ENCODE measurements around the gene STK17A. TPM values are rescaled to one million over a fixed set of nuclear protein-coding genes. Genes with fewer than 3 reads are reported as not detected.

STK17A gene
- total and polyA plus RNA-seq, 4 donors: 15.9 to 40.6 (median 29.0) TPM

GRCh38 chr7:43542716-43543115, 40.2 kb upstream of the STK17A start:
- no peak overlapping the region for H3K27ac ChIP-seq (ENCODE audit: low read depth in 1 of 2, low read length in 2 of 2)
- no peak overlapping the region for H3K4me3 ChIP-seq (ENCODE audit: low read length in 2 of 2)
- H3K36me3 ChIP-seq (ENCODE audit: control insufficient read depth in 1 of 2, insufficient read depth in 2 of 2, low read length in 1 of 2): no peaks in the 10 kb centered on the region
- WGBS, 2 donors: 90% methylated on average over 5 of the region's 5 CpGs
- no peak for ATAC-seq (ENCODE audit: low FRiP score)
- DNase-seq: no peak
- peaks cover 0 to 4% of the 10 kb centered on the region in 2 donors for H3K27me3 ChIP-seq (ENCODE audit: control insufficient read depth in 1 of 2, insufficient read depth in 2 of 2, low read length in 1 of 2)
- H3K4me1 ChIP-seq (ENCODE audit: control insufficient read depth in 1 of 2, insufficient read depth in 2 of 2, low read length in 2 of 2): no peaks in the 10 kb centered on the region
- intact Hi-C loops (cut with DNase I): no loop called here
- peaks cover 8% of the 10 kb centered on the region for H3K9me3 ChIP-seq (ENCODE audit: control insufficient read depth, low read length)

- DNase-seq (no peak), ATAC-seq (ENCODE audit: low FRiP score) (no peak)
- peaks cover 7% of the 10 kb centered on the region for H3K9me3 ChIP-seq (ENCODE audit: control insufficient read depth, low read length)
- H3K27ac ChIP-seq (ENCODE audit: low read depth in 1 of 2, low read length in 2 of 2): no peak overlapping the region
- intact Hi-C loops (cut with DNase I): no loop called here
- no peak overlapping the region for H3K4me3 ChIP-seq (ENCODE audit: low read length in 2 of 2)
- no peaks in the 10 kb centered on the region for H3K4me1 ChIP-seq (ENCODE audit: control insufficient read depth in 1 of 2, insufficient read depth in 2 of 2, low read length in 2 of 2)
- H3K27me3 ChIP-seq (ENCODE audit: control insufficient read depth in 1 of 2, insufficient read depth in 2 of 2, low read length in 1 of 2): peaks cover 0 to 4% of the 10 kb centered on the region in 2 donors
- H3K36me3 ChIP-seq (ENCODE audit: control insufficient read depth in 1 of 2, insufficient read depth in 2 of 2, low read length in 1 of 2): no peaks in the 10 kb centered on the region
Observed at GRCh38 chr7:43546231-43546630, 36.7 kb upstream of the STK17A start.

GRCh38 chr7:43550427-43550826, 32.5 kb upstream of the STK17A start:
- no peaks in the 10 kb centered on the region for H3K36me3 ChIP-seq (ENCODE audit: control insufficient read depth in 1 of 2, insufficient read depth in 2 of 2, low read length in 1 of 2)
- peaks cover 7% of the 10 kb centered on the region for H3K9me3 ChIP-seq (ENCODE audit: control insufficient read depth, low read length)
- peaks cover 0 to 4% of the 10 kb centered on the region in 2 donors for H3K27me3 ChIP-seq (ENCODE audit: control insufficient read depth in 1 of 2, insufficient read depth in 2 of 2, low read length in 1 of 2)
- no peak overlapping the region for H3K4me3 ChIP-seq (ENCODE audit: low read length in 2 of 2)
- 93 to 96% methylated on average over 16 of the region's 16 CpGs for WGBS, 2 donors
- no peaks in the 10 kb centered on the region for H3K4me1 ChIP-seq (ENCODE audit: control insufficient read depth in 1 of 2, insufficient read depth in 2 of 2, low read length in 2 of 2)
- intact Hi-C loops (cut with DNase I): no loop called here
- DNase-seq: no peak
- no peak for ATAC-seq (ENCODE audit: low FRiP score)
- no peak overlapping the region for H3K27ac ChIP-seq (ENCODE audit: low read depth in 1 of 2, low read length in 2 of 2)

GRCh38 chr7:43552122-43552521, 30.8 kb upstream of the STK17A start:
- DNase-seq (no peak), ATAC-seq (ENCODE audit: low FRiP score) (no peak)
- intact Hi-C loops (cut with DNase I): no loop called here
- Histone ChIP-seq H3K4me3 (ENCODE audit: low read length in 2 of 2) (no peak overlapping the region), H3K9me3 (ENCODE audit: control insufficient read depth, low read length) (peaks cover under 1% of the 10 kb centered on the region), H3K27ac (ENCODE audit: low read depth in 1 of 2, low read length in 2 of 2) (no peak overlapping the region), H3K27me3 (ENCODE audit: control insufficient read depth in 1 of 2, insufficient read depth in 2 of 2, low read length in 1 of 2) (no peaks in the 10 kb centered on the region), H3K36me3 (ENCODE audit: control insufficient read depth in 1 of 2, insufficient read depth in 2 of 2, low read length in 1 of 2) (no peaks in the 10 kb centered on the region), H3K4me1 (ENCODE audit: control insufficient read depth in 1 of 2, insufficient read depth in 2 of 2, low read length in 2 of 2) (no peaks in the 10 kb centered on the region)
- 88 to 92% methylated on average over 8 of the region's 8 CpGs for WGBS, 2 donors

GRCh38 chr7:43553999-43554398, 28.9 kb upstream of the STK17A start:
- DNase-seq (peak in 1 of 2 donors; percentile 47), ATAC-seq (ENCODE audit: low FRiP score) (no peak)
- 12 to 17% methylated on average over 3 of the region's 3 CpGs for WGBS, 2 donors
- intact Hi-C loops (cut with DNase I): no loop called here
- Histone ChIP-seq H3K36me3 (ENCODE audit: control insufficient read depth in 1 of 2, insufficient read depth in 2 of 2, low read length in 1 of 2) (no peaks in the 10 kb centered on the region), H3K27me3 (ENCODE audit: control insufficient read depth in 1 of 2, insufficient read depth in 2 of 2, low read length in 1 of 2) (no peaks in the 10 kb centered on the region), H3K9me3 (ENCODE audit: control insufficient read depth, low read length) (no peaks in the 10 kb centered on the region), H3K27ac (ENCODE audit: low read depth in 1 of 2, low read length in 2 of 2) (no peak overlapping the region), H3K4me3 (ENCODE audit: low read length in 2 of 2) (no peak overlapping the region), H3K4me1 (ENCODE audit: control insufficient read depth in 1 of 2, insufficient read depth in 2 of 2, low read length in 2 of 2) (no peaks in the 10 kb centered on the region)

- no peaks in the 10 kb centered on the region for H3K27me3 ChIP-seq (ENCODE audit: control insufficient read depth in 1 of 2, insufficient read depth in 2 of 2, low read length in 1 of 2)
- H3K27ac ChIP-seq (ENCODE audit: low read depth in 1 of 2, low read length in 2 of 2): no peak overlapping the region
- H3K36me3 ChIP-seq (ENCODE audit: control insufficient read depth in 1 of 2, insufficient read depth in 2 of 2, low read length in 1 of 2): no peaks in the 10 kb centered on the region
- intact Hi-C loops (cut with DNase I): no loop called here
- DNase-seq (no peak), ATAC-seq (ENCODE audit: low FRiP score) (no peak)
- no peaks in the 10 kb centered on the region for H3K9me3 ChIP-seq (ENCODE audit: control insufficient read depth, low read length)
- WGBS, 2 donors: 91 to 95% methylated on average over 15 of the region's 15 CpGs
- no peak overlapping the region for H3K4me3 ChIP-seq (ENCODE audit: low read length in 2 of 2)
- no peaks in the 10 kb centered on the region for H3K4me1 ChIP-seq (ENCODE audit: control insufficient read depth in 1 of 2, insufficient read depth in 2 of 2, low read length in 2 of 2)
Observed at GRCh38 chr7:43554423-43554822, 28.5 kb upstream of the STK17A start.

GRCh38 chr7:43557831-43558495, 24.9 kb upstream of the STK17A start:
- 86 to 87% methylated on average over 7 of the region's 7 CpGs for WGBS, 2 donors
- no peak for DNase-seq

GRCh38 chr7:43559171-43559945, 23.6 kb upstream of the STK17A start:
- DNase-seq: no peak
- WGBS, 2 donors: 92 to 93% methylated on average over 14 of the region's 14 CpGs
- Histone ChIP-seq H3K27me3 (ENCODE audit: control insufficient read depth in 1 of 2, insufficient read depth in 2 of 2, low read length in 1 of 2) (peaks cover 0 to 2% of the 10 kb centered on the region in 2 donors), H3K4me1 (ENCODE audit: control insufficient read depth in 1 of 2, insufficient read depth in 2 of 2, low read length in 2 of 2) (no peaks in the 10 kb centered on the region), H3K4me3 (ENCODE audit: low read length in 2 of 2) (no peak overlapping the region), H3K36me3 (ENCODE audit: control insufficient read depth in 1 of 2, insufficient read depth in 2 of 2, low read length in 1 of 2) (no peaks in the 10 kb centered on the region), H3K9me3 (ENCODE audit: control insufficient read depth, low read length) (no peaks in the 10 kb centered on the region), H3K27ac (ENCODE audit: low read depth in 1 of 2, low read length in 2 of 2) (no peak overlapping the region)
- intact Hi-C loops (cut with DNase I): no loop called here
- ATAC-seq (ENCODE audit: low FRiP score): no peak

More at GRCh38 chr7:43557831-43558495, 24.9 kb upstream of the STK17A start:
- Histone ChIP-seq H3K4me3 (ENCODE audit: low read length in 2 of 2) (no peak overlapping the region), H3K9me3 (ENCODE audit: control insufficient read depth, low read length) (no peaks in the 10 kb centered on the region), H3K27me3 (ENCODE audit: control insufficient read depth in 1 of 2, insufficient read depth in 2 of 2, low read length in 1 of 2) (peaks cover 0 to 2% of the 10 kb centered on the region in 2 donors), H3K4me1 (ENCODE audit: control insufficient read depth in 1 of 2, insufficient read depth in 2 of 2, low read length in 2 of 2) (no peaks in the 10 kb centered on the region), H3K36me3 (ENCODE audit: control insufficient read depth in 1 of 2, insufficient read depth in 2 of 2, low read length in 1 of 2) (no peaks in the 10 kb centered on the region), H3K27ac (ENCODE audit: low read depth in 1 of 2, low read length in 2 of 2) (no peak overlapping the region)
- intact Hi-C loops (cut with DNase I): no loop called here
- no peak for ATAC-seq (ENCODE audit: low FRiP score)

GRCh38 chr7:43559946-43560335, 23.0 kb upstream of the STK17A start:
- 86 to 91% methylated on average over 2 of the region's 2 CpGs for WGBS, 2 donors
- Histone ChIP-seq H3K4me3 (ENCODE audit: low read length in 2 of 2) (no peak overlapping the region), H3K4me1 (ENCODE audit: control insufficient read depth in 1 of 2, insufficient read depth in 2 of 2, low read length in 2 of 2) (no peaks in the 10 kb centered on the region), H3K27me3 (ENCODE audit: control insufficient read depth in 1 of 2, insufficient read depth in 2 of 2, low read length in 1 of 2) (peaks cover 0 to 2% of the 10 kb centered on the region in 2 donors), H3K36me3 (ENCODE audit: control insufficient read depth in 1 of 2, insufficient read depth in 2 of 2, low read length in 1 of 2) (no peaks in the 10 kb centered on the region), H3K9me3 (ENCODE audit: control insufficient read depth, low read length) (no peaks in the 10 kb centered on the region), H3K27ac (ENCODE audit: low read depth in 1 of 2, low read length in 2 of 2) (no peak overlapping the region)
- DNase-seq: no peak
- no peak for ATAC-seq (ENCODE audit: low FRiP score)
- intact Hi-C loops (cut with DNase I): no loop called here
